PC-3 (cell line): ENCODE data around the gene CHAT. TPM values are rescaled to one million over a fixed set of nuclear protein-coding genes. Genes with fewer than 3 reads are reported as not detected.

ENCODE experiments used
- ATAC-seq: fragments of 200-7000 bp; cut with Tn5 transposase; 2 replicates; pipeline ENCODE4 v1.9.1; 2020; ENCODE audit warnings: mild to moderate bottlenecking, moderate library complexity
- BruUV-seq: library from RNA; stranded (reverse); fragments of 400-500 nt; replicated peaks from 2 replicates; lab custom pipeline; 2021; lab: Mats Ljungman, UMichigan
- CTCF ChIA-PET: fragments of 300-600 bp; sonication (Branson Sonifier 250); formaldehyde crosslinking; loops from one replicate; lab custom pipeline; 2022; ENCODE audit warnings: antibody characterized with exemption; lab: Charles Lee
- POLR2A ChIA-PET: fragments of 300-600 bp; sonication (Branson Sonifier 250); formaldehyde crosslinking; loops from one replicate; lab custom pipeline; 2022; ENCODE audit warnings: antibody characterized with exemption; ENCODE audit not compliant: unreplicated experiment; lab: Charles Lee
- DNase-seq: peaks from one replicate; pipeline ENCODE4 v3.0.0-alpha.2; 2015
- H2AFZ ChIP-seq: fragments of 300-600 bp; sonication (generic); 2 replicates; pipeline ENCODE4 v1.6.0; 2016; ENCODE audit warnings: antibody characterized with exemption, low read length
- H3F3A ChIP-seq: fragments of 300-600 bp; sonication (generic); one replicate; pipeline ENCODE4 v1.6.0; 2017; ENCODE audit warnings: antibody characterized with exemption, low read length, control low read depth, mild to moderate bottlenecking; ENCODE audit not compliant: unreplicated experiment
- H3K27ac ChIP-seq: fragments of 300-600 bp; sonication (generic); 2 replicates; pipeline ENCODE4 v1.5.1; 2016; ENCODE audit warnings: mild to moderate bottlenecking, low read length
- H3K27me3 ChIP-seq: fragments of 300-600 bp; sonication (generic); 2 replicates; pipeline ENCODE4 v1.6.1; 2016; ENCODE audit warnings: low read length, mixed read lengths
- H3K36me3 ChIP-seq: fragments of 300-600 bp; sonication (generic); 2 replicates; pipeline ENCODE4 v1.6.1; 2016; ENCODE audit warnings: low read depth, mixed run types, low read length, mixed read lengths
- H3K4me1 ChIP-seq: fragments of 300-600 bp; sonication (generic); 2 replicates; pipeline ENCODE4 v1.5.1; 2016; ENCODE audit warnings: low read length; ENCODE audit not compliant: insufficient read depth
- H3K4me2 ChIP-seq: fragments of 300-600 bp; sonication (generic); 2 replicates; pipeline ENCODE4 v1.6.0; 2016; ENCODE audit warnings: low read length
- H3K4me3 ChIP-seq: fragments of 300-600 bp; sonication (generic); 2 replicates; pipeline ENCODE4 v1.5.1; 2016; ENCODE audit warnings: mild to moderate bottlenecking, low read length, mixed read lengths
- H3K79me2 ChIP-seq: fragments of 300-600 bp; sonication (generic); 2 replicates; pipeline ENCODE4 v1.6.1; 2017; ENCODE audit warnings: low read length, mixed read lengths
- H3K9ac ChIP-seq: fragments of 300-600 bp; sonication (generic); 2 replicates; pipeline ENCODE4 v1.6.0; 2016; ENCODE audit warnings: mild to moderate bottlenecking, low read length
- H3K9me2 ChIP-seq: fragments of 300-600 bp; sonication (generic); replicated peaks from 2 replicates; pipeline ENCODE4 v1.6.1; 2016; ENCODE audit warnings: mixed run types, low read length, mixed read lengths
- H3K9me3 ChIP-seq: fragments of 300-600 bp; sonication (generic); 2 replicates; pipeline ENCODE4 v1.6.1; 2016; ENCODE audit warnings: low read length, mixed read lengths
- H4K20me1 ChIP-seq: fragments of 300-600 bp; sonication (generic); 2 replicates; pipeline ENCODE4 v1.6.1; 2016; ENCODE audit warnings: low read length, mixed read lengths
- CTCF ChIP-seq: fragments of 300-600 bp; sonication (generic); conservative IDR thresholded peaks from 2 replicates; pipeline ENCODE4 v1.5.1; 2017; ENCODE audit warnings: antibody characterized with exemption, low read depth, mild to moderate bottlenecking, low read length
- EZH2 ChIP-seq: fragments of 300-600 bp; sonication (generic); IDR thresholded peaks from one replicate; pipeline ENCODE4 v1.6.1; 2017; ENCODE audit warnings: antibody characterized with exemption, mild to moderate bottlenecking, low read length; ENCODE audit not compliant: unreplicated experiment
- EZH2phosphoT487 ChIP-seq: fragments of 300-600 bp; sonication (generic); IDR thresholded peaks from 2 replicates; pipeline ENCODE4 v1.6.1; 2018; ENCODE audit warnings: mild to moderate bottlenecking, antibody characterized with exemption, low read length, borderline replicate concordance
- intact Hi-C: fragments of 100-400 bp; cut with micrococcal nuclease; formaldehyde crosslinking; loops from 2 replicates; pipeline ENCODE4 v1.9.0; 2023
- total RNA-seq: library from RNA; depleted of rRNA; stranded (reverse); fragments of >200 nt; gene quantifications from 2 replicates; pipeline ENCODE4 v1.2.3, GENCODE V29; 2014

The CHAT gene
- total RNA-seq, 1 experiment from 2014 or later: not detected

DNA sequence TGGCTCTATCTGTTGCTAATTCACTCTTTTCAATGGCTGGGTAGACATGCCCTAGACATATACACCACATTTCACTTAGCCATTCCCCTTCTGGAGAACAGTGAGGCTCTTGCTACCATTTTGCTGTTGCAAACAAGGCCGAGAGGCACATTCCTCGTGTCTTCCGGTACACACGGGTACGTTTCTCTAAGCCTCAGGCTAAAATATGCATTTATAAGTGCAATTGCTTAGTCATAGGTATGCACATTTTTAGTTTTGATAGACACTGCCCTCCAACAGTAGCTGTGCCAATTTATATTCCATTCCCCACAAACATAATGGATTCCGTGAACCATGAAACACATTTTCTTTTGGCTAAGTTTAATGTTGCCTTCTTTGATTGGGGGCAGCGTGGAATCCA is 13.2 kb downstream of the CHAT start:
- no peaks in the 10 kb centered on the region for H3K4me1 ChIP-seq
- no TSS peak for BruUV-seq

DNA sequence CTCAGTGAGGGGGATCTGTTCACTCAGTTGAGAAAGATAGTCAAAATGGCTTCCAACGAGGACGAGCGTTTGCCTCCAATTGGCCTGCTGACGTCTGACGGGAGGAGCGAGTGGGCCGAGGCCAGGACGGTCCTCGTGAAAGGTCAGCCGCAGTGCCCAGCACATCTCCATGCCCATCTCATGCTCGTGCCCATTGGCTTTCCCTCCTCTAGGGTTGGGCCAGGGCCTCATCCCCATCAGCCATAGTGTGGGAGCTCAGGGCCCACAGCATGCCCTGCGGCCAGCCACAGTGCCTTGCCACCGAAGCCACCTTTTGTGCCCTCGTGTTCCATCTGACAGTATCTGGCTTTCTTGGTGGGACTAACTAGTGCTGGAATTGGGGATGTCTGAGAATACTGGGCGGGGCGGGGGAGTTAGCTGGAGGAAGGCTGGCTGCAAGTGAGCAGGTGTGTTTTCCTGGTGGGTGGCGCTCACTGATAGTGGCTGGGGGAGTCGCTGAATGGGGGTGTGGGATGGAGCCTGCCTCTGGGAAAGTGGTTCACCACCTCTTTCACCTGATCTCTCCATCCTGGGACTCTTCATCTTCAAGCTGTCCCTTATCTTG is 13.9 kb downstream of the CHAT start:
- ATAC-seq (no peak), DNase-seq (no peak)
- H4K20me1 ChIP-seq: no peaks in the 10 kb centered on the region
- BruUV-seq: no TSS peak
- H3K9me3 ChIP-seq: no peaks in the 10 kb centered on the region
- peaks cover 2% of the 10 kb centered on the region; the same call in 1 of the 2 replicates for H3K4me1 ChIP-seq
- H3K9me2 ChIP-seq: no peaks in the 10 kb centered on the region
- intact Hi-C loops: no loop called here
- H3F3A ChIP-seq: no peaks in the 10 kb centered on the region
- POLR2A ChIA-PET: no interaction called here
- H3K9ac ChIP-seq: no peak overlapping the region
- peaks cover 34% of the 10 kb centered on the region for H3K27me3 ChIP-seq
- H3K4me3 ChIP-seq: no peak overlapping the region
- H3K27ac ChIP-seq: no peak overlapping the region
- no peaks in the 10 kb centered on the region for H3K79me2 ChIP-seq
- no peak overlapping the region for H2AFZ ChIP-seq
- CTCF ChIA-PET: no interaction called here
- H3K4me2 ChIP-seq: no peak overlapping the region
- TF ChIP-seq EZH2 (no peak), CTCF (no peak), EZH2phosphoT487 (no peak)
- H3K36me3 ChIP-seq: no peaks in the 10 kb centered on the region

More for the DNA sequence above, 13.2 kb downstream of the CHAT start:
- TF ChIP-seq EZH2phosphoT487: no peak
- TF ChIP-seq CTCF: no peak
- TF ChIP-seq EZH2: no peak
- no peak for ATAC-seq
- Histone ChIP-seq H3K36me3 (no peaks in the 10 kb centered on the region), H3K9me3 (no peaks in the 10 kb centered on the region), H3K9ac (no peak overlapping the region), H3K9me2 (no peaks in the 10 kb centered on the region), H2AFZ (no peak overlapping the region), H3K4me2 (no peak overlapping the region), H3K79me2 (no peaks in the 10 kb centered on the region), H4K20me1 (no peaks in the 10 kb centered on the region), H3F3A (no peaks in the 10 kb centered on the region), H3K27me3 (peaks cover 41% of the 10 kb centered on the region), H3K27ac (no peak overlapping the region), H3K4me3 (no peak overlapping the region)
- POLR2A ChIA-PET: no interaction called here
- CTCF ChIA-PET: no interaction called here
- intact Hi-C loops: no loop called here
- peak; percentile 44 for DNase-seq

- Histone ChIP-seq H3K9me3 (no peaks in the 10 kb centered on the region), H2AFZ (no peak overlapping the region), H3K9me2 (no peaks in the 10 kb centered on the region), H3K36me3 (no peaks in the 10 kb centered on the region), H3F3A (no peaks in the 10 kb centered on the region), H3K4me1 (peaks cover 5% of the 10 kb centered on the region; the same call in 1 of the 2 replicates), H4K20me1 (no peaks in the 10 kb centered on the region), H3K27ac (no peak overlapping the region), H3K27me3 (peaks cover 33% of the 10 kb centered on the region), H3K9ac (no peak overlapping the region), H3K4me2 (no peak overlapping the region), H3K4me3 (no peak overlapping the region), H3K79me2 (no peaks in the 10 kb centered on the region)
- POLR2A ChIA-PET: no interaction called here
- intact Hi-C loops: no loop called here
- no peak for DNase-seq
- TF ChIP-seq EZH2phosphoT487: no peak
- TF ChIP-seq CTCF: no peak
- TF ChIP-seq EZH2: no peak
- no peak for ATAC-seq
- no TSS peak for BruUV-seq
- CTCF ChIA-PET: no interaction called here
Measured at GRCh38 chr10:49628599-49628998, 14.8 kb downstream of the CHAT start.
